ENCODE measurements around the gene CATSPER3. TPM values are rescaled to one million over a fixed set of nuclear protein-coding genes. Genes with fewer than 3 reads are reported as not detected.

The CATSPER3 gene
- total and polyA plus RNA-seq, 2 of the 13 experiments (the other 11 are each of a cell fraction or from before 2014, with no cell fraction given), result 0.33 to 0.37 TPM

DNA sequence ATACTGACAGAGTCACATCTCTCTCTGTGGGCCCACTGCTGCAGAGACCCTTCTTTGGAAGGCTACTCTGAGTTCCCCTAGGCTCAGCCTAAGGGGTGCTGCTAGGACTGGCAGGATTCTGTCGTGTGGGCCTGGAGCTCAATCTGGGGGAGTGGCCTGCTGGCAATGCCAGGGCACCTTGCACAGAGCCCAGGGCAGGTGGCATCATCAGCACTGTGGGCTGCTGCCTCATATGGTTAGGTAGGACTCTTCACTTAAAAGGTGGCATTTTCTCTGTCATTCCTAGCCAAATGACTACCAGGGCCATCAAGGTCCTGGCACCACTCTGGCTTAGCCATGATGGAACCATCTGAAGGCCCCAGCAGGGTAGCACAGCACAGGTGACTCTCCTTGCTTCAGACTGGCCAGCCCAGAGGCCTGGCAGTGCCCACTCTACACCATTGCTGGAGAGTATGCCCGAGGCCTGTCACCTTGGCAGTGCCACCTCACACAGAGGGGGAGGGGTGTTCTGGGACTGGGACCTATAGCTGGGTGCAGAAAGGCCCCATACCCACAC lies 44.4 kb downstream of the CATSPER3 start:
- in situ Hi-C loops (cut with HindIII; ENCODE audit: extremely low pct_ligation_motif_present, low pct_unique_long_range_greater_than_20kb), result no loop called here
- no peak for FAIRE-seq
- no TSS peak for BruUV-seq (replicated peaks)

DNA sequence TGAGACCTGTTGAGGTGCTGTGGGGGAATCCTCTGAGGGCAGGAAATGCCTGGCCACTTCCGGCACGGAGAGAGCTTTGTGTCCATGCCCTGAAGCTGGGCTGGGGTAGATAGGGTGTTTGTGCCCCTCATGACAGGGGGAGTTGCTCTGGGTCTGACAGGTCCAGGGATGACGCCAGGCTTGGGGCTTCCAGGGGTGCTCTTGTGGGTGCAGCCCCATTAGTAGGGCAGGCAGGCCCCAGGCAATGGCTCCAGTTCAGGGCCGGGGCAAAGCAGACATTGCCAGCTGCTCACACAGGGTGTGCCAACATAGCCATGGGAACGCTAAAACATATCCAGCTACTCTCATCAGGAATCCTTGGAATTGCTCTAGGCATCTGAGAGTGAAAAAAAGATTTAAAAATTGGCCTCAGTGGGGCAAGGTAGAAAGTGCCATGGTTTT lies 45.3 kb downstream of the CATSPER3 start:
- intact Hi-C loops (cut with micrococcal nuclease; ENCODE audit: unreplicated experiment), result loop anchor here (5.0 kb wide), 1 partner anchor 179 kb away; no protein-coding TSS in a partner anchor
- FAIRE-seq, result no peak
- CTCF ChIA-PET (ENCODE audit: low intra/inter-chr PET ratio, low total read pairs), result interaction anchor here (3.7 kb wide), 1 partner anchor 178 kb away, joined by 18 read pairs; no protein-coding TSS in a partner anchor
- TF ChIP-seq, protein P1, sequence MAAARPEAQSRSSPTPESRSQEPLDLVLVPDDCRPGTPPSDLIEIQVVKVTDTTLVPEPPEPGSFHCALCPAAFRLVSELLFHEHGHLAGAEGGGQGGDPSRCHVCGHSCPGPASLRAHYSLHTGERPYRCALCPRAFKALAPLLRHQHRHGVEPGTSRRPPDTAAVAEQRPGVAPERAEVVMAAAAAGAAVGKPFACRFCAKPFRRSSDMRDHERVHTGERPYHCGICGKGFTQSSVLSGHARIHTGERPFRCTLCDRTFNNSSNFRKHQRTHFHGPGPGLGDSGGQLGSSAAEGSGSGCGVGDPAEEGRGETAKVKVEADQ (CRISPR knock-in tag; IDR thresholded peaks at IDR 0.05; ENCODE audit: borderline replicate concordance), result no peak
- TF ChIP-seq JUN (CRISPR knock-in tag; IDR thresholded peaks at IDR 0.05) (no peak), SALL1 (CRISPR knock-in tag; IDR thresholded peaks at IDR 0.05) (no peak), ZNF879 (CRISPR knock-in tag; IDR thresholded peaks at IDR 0.05) (no peak), NCOA2 (CRISPR knock-in tag; IDR thresholded peaks at IDR 0.05) (no peak), GABPB1 (CRISPR knock-in tag; IDR thresholded peaks at IDR 0.05) (no peak), NFYC (CRISPR knock-in tag; IDR thresholded peaks at IDR 0.05) (no peak), REPIN1 (CRISPR knock-in tag; IDR thresholded peaks at IDR 0.05; ENCODE audit: borderline replicate concordance, low read depth) (no peak), SAFB2 (CRISPR knock-in tag; IDR thresholded peaks at IDR 0.05; ENCODE audit: borderline replicate concordance, low read depth) (no peak), ZNF253 (CRISPR knock-in tag; IDR thresholded peaks at IDR 0.05; ENCODE audit: borderline replicate concordance) (no peak)
- TF ChIP-seq, protein P2, sequence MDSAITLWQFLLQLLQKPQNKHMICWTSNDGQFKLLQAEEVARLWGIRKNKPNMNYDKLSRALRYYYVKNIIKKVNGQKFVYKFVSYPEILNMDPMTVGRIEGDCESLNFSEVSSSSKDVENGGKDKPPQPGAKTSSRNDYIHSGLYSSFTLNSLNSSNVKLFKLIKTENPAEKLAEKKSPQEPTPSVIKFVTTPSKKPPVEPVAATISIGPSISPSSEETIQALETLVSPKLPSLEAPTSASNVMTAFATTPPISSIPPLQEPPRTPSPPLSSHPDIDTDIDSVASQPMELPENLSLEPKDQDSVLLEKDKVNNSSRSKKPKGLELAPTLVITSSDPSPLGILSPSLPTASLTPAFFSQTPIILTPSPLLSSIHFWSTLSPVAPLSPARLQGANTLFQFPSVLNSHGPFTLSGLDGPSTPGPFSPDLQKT (CRISPR knock-in tag; IDR thresholded peaks at IDR 0.05; ENCODE audit: borderline replicate concordance), result no peak
- TF ChIP-seq, protein P3, sequence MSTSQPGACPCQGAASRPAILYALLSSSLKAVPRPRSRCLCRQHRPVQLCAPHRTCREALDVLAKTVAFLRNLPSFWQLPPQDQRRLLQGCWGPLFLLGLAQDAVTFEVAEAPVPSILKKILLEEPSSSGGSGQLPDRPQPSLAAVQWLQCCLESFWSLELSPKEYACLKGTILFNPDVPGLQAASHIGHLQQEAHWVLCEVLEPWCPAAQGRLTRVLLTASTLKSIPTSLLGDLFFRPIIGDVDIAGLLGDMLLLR (CRISPR knock-in tag; IDR thresholded peaks at IDR 0.05), result no peak
- TF ChIP-seq, protein P4, sequence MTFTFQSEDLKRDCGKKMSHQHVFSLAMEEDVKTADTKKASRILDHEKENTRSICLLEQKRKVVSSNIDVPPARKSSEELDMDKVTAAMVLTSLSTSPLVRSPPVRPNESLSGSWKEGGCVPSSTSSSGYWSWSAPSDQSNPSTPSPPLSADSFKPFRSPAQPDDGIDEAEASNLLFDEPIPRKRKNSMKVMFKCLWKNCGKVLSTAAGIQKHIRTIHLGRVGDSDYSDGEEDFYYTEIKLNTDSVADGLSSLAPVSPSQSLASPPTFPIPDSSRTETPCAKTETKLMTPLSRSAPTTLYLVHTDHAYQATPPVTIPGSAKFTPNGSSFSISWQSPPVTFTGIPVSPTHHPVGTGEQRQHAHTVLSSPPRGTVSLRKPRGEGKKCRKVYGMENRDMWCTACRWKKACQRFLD (CRISPR knock-in tag; IDR thresholded peaks at IDR 0.05; ENCODE audit: borderline replicate concordance), result no peak

More for the DNA sequence above, 44.4 kb downstream of the CATSPER3 start:
- no peaks in the 10 kb centered on the region for H3K27me3 ChIP-seq (ENCODE audit: control insufficient read depth in 1 of 2, insufficient read depth in 2 of 2, low read length in 2 of 2)
- H3K27ac ChIP-seq (ENCODE audit: extremely low read length, insufficient read depth, low read length), result no peak overlapping the region
- H3K4me1 ChIP-seq (ENCODE audit: insufficient read depth, low read length), result peaks cover 14% of the 10 kb centered on the region
- H3K4me2 ChIP-seq (ENCODE audit: low read depth, low read length), result no peak overlapping the region
- DNase-seq (ENCODE audit: low spot score) (no peak), ATAC-seq (no peak)
- H3K79me2 ChIP-seq (ENCODE audit: insufficient read depth, low read length), result no peaks in the 10 kb centered on the region
- intact Hi-C loops (cut with micrococcal nuclease; ENCODE audit: unreplicated experiment), result loop anchor here (5.0 kb wide), 1 partner anchor 180 kb away; no protein-coding TSS in a partner anchor
- no peak overlapping the region for H3K9ac ChIP-seq (ENCODE audit: insufficient read depth, low read depth, low read length)
- H2AFZ ChIP-seq (ENCODE audit: low read length), result no peak overlapping the region
- no peaks in the 10 kb centered on the region for H3K36me3 ChIP-seq (replicated peaks in 1 of 2; ENCODE audit: control insufficient read depth in 1 of 2, insufficient read depth in 2 of 2, low read length in 2 of 2)
- TF ChIP-seq, protein P5, sequence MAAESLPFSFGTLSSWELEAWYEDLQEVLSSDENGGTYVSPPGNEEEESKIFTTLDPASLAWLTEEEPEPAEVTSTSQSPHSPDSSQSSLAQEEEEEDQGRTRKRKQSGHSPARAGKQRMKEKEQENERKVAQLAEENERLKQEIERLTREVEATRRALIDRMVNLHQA (CRISPR knock-in tag; IDR thresholded peaks at IDR 0.05), result no peak
- TF ChIP-seq HNRNPUL1 (IDR thresholded peaks at IDR 0.05; ENCODE audit: low read depth, low read length), result no peak
- ChIA-PET POLR2A (no interaction called here), CTCF (ENCODE audit: low intra/inter-chr PET ratio, low total read pairs) (interaction anchor here (1.6 to 3.7 kb wide), 2 partner anchors 179 to 192 kb away, joined by 8 to 18 read pairs; no protein-coding TSS in a partner anchor)
- H3K4me3 ChIP-seq (replicated peaks in 1 of 3; ENCODE audit: insufficient read depth in 1 of 3, low read depth in 2 of 3, low read length in 3 of 3), result no peak overlapping the region
- H4K20me1 ChIP-seq (ENCODE audit: insufficient read depth, low read length), result no peaks in the 10 kb centered on the region
- no peaks in the 10 kb centered on the region for H3K9me3 ChIP-seq (ENCODE audit: low read length)
- 78% methylated on average over 1 of the region's 2 CpGs for WGBS (ENCODE audit: low lambda C conversion rate)

More for the DNA sequence above, 45.3 kb downstream of the CATSPER3 start:
- Histone ChIP-seq H2AFZ (ENCODE audit: low read length) (no peak overlapping the region), H3K9me3 (ENCODE audit: low read length) (no peaks in the 10 kb centered on the region), H3K4me2 (ENCODE audit: low read depth, low read length) (no peak overlapping the region), H3K36me3 (replicated peaks in 1 of 2; ENCODE audit: control insufficient read depth in 1 of 2, insufficient read depth in 2 of 2, low read length in 2 of 2) (no peaks in the 10 kb centered on the region), H4K20me1 (ENCODE audit: insufficient read depth, low read length) (no peaks in the 10 kb centered on the region), H3K27me3 (ENCODE audit: control insufficient read depth in 1 of 2, insufficient read depth in 2 of 2, low read length in 2 of 2) (no peaks in the 10 kb centered on the region), H3K27ac (ENCODE audit: extremely low read length, insufficient read depth, low read length) (no peak overlapping the region), H3K4me3 (replicated peaks in 1 of 3; ENCODE audit: insufficient read depth in 1 of 3, low read depth in 2 of 3, low read length in 3 of 3) (no peak overlapping the region), H3K9ac (ENCODE audit: insufficient read depth, low read depth, low read length) (no peak overlapping the region), H3K79me2 (ENCODE audit: insufficient read depth, low read length) (no peaks in the 10 kb centered on the region), H3K4me1 (ENCODE audit: insufficient read depth, low read length) (peaks cover 14% of the 10 kb centered on the region)
- DNase-seq (ENCODE audit: low spot score) (no peak), ATAC-seq (no peak)
- POLR2A ChIA-PET, result no interaction called here
- no TSS peak for BruUV-seq (replicated peaks)
- in situ Hi-C loops (cut with HindIII; ENCODE audit: extremely low pct_ligation_motif_present, low pct_unique_long_range_greater_than_20kb), result no loop called here
- WGBS (ENCODE audit: low lambda C conversion rate), result 96% methylated on average over 3 of the region's 5 CpGs
